ENCODE results near the gene CTSD.

The CTSD gene

DNA sequence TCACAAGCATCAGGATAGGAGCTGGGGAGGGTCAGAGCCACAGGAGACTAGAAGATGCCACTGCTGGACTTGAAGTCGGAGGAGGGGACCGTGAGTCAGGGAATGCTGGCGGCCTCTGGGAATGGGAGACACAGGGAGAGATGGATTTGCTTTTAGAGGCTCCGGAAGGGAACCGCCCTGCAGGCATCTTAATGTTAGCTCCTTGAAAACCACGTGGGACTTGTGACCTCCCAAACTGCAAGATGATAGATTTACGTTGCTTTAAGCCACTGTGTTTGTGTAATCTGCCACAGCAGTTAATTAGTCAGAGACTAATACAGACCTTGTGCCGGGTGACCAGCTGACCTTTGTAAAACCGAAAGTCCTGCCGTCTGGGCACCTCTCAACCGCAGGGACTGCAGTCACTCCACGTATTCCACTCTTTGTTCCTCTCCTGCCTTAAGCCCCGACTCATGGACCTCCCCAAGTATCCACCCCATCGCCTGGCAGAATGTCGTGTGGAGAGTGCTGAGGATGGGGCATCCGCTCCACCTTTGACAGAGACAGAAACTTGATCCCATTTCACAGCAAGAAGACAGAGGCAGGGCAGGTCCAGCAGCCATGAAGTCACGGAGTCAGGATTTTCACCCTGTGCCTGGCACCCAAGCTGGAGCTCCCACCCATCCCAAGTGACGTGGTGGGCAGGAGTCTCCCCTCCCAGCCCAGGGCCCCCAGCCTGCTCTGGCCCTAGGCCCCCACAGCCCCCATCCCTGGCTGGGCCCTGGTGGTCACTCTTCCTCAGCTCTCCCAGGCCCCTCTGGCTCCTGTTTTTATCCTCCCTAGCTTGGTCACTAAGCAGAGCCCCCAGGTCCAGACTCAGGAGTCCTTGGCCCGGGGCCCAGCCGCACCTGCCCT lies 19.4 kb upstream of the CTSD start:
- no peak for DNase-seq (ENCODE audit: low spot score)

DNA sequence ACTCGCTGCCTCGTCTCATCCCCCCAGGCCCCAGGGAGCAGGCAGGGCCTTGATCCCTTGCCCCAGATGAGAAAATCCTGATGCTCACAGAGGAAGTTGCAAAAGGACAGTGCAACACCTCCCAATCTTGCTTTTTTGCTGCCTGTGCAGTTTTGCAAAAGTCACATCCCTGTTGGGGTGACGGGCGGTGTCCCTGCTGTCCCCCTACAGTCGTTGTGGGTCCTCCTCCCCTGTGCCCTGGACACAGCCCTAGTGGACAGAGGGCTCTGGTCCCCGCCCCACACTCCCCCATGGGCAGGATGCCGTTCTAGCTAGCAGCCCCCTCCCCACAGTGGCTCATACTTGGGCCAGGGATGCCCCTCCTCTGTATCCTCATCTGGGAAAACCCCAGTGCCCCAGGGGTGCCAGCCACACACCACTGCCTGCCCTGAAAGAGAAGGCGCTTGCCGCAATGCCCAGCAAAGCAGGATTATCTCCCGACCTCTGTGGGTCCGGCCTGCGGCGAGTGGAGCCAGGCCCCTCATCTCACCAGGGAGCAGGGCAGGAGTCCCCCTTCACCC lies 18.4 kb upstream of the CTSD start:
- no peak for DNase-seq (ENCODE audit: low spot score)

DNA sequence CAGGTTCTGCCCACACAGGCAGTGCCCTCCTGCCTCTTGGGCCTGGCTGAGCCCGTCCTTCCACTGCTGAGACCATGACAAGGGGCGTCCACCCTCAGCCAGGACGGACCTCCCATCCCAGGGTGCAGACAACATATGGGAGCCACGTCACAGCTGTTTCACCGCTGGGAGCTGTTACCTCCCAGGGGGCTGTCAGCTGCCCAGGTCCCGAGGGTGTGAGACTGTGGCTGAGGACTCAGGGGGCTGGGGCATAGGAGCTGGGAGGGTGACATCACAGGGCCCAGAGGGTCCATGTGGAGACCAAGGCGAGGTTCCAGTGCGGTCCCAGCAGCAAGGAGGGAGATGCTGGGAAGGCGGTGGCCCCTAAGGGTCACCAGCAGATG lies 17.9 kb upstream of the CTSD start:
- DNase-seq (ENCODE audit: low spot score) = no peak

DNA sequence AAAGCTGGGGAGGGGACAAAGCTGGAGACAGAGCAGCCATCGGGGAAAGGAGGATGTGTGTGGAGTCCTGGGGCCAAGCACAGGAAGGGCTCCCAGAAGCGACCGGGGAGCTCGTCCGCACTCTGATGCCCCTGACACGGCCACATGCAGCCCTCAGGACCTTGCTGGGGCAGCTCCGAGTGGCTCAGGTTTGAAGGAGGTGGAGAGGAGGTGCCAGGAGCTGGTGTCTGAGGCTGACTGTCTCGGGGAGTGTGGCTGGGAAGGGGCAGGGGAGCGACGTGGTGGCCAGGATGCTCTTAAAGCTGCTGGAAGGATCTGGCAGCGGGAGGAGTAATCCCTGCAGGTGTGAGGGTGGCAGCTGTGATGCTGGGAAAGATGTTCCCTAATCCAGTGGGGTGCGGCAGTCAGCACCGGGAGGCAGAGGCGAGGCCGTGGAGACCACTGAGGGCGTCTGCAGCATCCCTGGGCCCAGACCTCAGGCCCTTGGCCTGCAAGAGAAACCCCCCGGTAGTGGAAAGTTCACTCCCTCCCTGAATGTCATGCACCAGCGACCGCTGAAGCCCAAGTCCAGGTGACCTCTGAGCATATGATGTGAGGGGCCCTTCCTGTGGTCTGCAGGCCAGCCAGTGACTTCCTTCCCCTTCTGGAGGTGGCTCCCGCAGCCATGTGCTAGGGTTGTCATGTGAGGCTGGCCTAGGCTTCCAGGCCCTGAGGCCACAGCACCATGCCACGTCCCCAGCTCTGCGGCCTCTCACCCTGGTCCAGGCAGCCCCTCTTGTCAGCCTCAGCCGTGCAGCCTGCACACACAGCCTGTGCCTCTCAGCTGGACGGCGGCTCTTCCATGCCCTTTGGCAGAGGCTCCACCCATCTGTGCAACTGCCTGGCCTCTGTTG lies 17.2 kb upstream of the CTSD start:
- no peak for DNase-seq (ENCODE audit: low spot score)

DNA sequence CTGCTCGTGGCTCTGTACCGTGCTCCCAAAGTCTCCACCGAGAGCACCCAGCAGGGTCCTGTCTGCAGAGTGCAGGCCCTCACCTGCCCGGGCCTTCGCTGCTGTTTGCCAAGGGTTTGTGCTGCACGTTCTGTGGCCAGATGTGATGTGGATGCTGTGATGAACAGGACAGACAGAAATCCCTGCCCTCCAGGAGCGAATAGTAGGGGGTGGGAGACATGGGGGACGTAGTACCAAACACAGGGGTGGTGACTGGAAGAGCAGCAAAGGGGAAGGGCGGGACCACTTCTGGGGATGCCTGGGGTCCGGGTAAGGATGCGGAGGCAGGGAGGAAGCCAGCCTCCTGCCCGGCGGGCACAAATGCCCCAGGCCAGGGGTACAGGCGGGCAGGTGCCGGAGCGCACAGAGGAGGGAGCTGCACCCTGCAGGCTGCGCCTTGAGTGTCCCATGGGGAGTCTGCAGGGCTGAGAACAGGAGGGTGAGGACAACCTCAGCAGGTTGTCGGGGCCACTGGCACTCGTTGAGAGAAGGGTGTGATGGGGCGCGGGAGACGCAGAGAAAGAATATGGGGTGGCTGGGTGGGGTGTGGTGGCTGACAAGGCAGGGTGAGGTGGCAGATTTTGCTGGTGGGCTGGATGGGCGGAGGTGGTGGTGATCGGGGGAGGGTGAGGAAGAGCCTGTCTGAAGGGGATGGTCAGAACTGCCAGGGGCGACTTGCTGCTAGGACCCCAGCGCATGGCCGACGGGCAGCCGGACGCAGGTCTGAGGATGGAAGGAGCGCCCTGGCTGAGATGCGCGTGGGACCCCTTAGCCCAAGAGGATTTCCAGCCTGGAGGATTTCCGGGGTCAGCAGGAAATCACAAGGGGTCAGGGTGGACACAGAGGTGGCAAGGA lies 16.3 kb upstream of the CTSD start:
- DNase-seq (ENCODE audit: low spot score) = no peak

DNA sequence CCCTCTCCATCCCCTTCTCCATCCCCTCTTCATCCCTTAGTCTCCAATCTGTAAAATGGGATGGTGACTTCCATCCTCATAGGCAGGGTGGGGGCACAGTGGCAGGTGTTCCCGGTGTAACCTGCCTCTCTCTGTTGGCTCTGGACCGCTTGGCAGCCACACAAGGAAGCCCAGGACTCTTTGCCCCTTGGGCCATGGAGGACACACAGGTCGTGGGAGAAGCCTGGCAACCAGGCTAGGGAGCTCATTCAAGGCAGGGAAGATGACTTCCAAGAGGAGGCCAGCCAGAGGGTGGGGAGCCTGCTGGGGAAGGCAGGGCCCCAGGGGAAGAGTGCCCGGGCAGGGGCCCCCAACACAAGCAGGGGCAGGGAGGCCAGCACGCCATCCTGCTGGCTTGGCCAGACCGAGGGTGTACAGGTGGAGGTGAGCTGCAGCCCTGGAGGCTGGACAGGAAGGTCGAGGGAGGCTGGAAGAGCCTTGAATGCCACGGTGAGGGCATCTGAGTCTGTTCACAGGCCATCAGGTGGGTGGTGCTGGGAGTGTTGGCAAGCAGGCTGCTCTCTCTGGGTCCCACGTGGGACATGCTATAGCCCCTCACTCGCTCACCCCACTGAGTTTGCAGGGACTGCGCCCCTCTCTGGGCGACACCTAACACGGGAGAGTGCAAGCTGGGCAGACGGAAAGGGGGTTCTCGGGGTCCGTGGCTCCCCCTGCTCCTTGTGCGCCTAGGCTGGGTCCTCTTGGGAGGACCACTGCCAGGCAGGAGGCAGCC lies 15.5 kb upstream of the CTSD start:
- DNase-seq (ENCODE audit: low spot score) = no peak

DNA sequence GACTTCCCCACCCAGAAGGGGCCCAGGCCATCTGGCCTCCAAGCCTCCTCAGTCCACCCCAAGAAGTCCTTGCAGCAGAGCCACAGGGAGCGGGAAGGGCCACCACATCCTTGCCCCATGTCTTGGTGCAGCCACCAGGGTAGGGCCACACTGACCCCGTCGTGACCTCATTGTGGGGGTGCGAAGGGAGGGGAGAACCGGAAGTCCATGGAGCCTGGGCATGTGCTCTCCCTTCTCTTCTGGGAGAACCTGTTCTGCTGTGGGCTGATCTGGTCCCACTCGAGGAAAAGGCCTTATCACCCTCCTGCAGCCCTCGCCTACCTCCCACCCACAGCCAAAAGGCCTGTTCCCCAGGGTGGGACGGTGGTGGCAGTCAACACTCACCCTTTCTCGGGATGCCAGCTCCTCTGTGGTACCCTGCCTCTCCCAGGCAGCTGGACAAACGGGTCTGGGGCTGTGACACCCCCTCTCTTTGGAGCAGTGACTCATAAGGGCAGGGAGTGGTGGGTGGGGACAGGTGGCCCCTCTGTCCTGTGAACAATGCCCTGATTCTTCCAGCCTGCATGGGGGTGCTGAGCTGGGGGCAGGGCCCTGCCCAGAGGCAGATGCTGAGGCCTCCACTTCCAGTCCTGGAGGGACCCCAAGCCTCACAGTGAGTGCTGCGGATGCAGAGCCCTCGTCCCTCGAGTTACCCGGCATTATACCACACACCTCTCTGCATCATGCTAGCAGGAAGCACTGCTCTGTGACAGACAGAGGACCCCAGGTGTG lies 14.6 kb upstream of the CTSD start:
- no peak for DNase-seq (ENCODE audit: low spot score)

DNA sequence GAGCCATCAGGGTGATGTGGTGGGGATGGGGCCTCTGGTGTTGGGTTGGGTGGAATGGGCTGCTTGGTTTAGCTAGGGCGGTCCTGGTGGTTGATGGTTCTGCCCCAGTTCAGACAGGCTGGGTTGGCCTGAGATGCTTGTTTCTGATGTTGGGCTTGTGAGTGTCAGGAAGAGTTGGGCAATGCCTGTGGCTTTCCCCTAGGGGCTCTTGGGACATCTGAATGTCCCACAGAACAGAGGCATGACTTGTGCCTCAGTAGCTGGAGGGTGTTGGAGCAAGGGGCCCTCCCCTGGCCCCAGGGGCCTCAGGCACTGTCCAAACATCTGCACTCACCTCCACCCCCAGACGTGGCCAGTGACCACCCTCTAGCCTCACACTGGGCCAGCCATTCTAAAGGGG lies 14.0 kb upstream of the CTSD start:
- DNase-seq (ENCODE audit: low spot score) = no peak

DNA sequence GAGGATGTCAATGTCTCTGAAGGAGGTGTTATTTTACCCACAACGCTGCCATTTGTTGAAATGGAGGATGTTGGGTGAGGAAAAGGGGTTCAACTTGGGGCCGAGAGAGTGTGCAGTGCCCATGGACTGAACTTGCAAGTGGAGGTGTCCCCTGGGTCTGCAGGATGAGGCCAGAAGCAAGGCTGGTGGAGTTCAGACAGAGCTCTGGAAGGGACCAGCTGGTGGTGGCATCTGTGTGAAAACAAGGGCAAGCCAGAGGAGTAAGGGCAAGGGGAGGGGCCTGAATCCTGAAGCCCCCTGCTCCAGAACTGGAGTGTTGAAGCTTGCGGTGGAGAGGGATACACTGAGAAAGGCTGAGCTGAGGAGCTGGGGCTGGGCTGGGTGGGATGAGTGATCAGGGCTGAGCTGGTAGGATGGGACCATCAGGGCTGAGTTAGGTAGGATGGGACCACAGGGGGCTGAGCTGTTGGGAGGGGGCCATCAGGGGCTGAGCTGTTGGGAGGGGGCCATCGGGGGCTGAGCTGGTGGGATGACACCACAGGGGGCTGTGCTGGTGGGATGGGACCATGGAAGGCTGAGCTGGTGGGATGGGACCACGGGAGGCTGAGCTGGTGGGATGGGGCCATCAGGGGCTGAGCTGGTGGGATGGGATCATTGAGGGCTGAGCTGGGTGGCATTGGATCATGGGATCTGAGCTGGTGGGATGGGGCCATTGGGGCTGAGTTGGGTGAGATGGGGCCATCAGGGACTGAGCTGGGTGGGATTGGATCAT lies 13.4 kb upstream of the CTSD start:
- no peak for DNase-seq (ENCODE audit: low spot score)

DNA sequence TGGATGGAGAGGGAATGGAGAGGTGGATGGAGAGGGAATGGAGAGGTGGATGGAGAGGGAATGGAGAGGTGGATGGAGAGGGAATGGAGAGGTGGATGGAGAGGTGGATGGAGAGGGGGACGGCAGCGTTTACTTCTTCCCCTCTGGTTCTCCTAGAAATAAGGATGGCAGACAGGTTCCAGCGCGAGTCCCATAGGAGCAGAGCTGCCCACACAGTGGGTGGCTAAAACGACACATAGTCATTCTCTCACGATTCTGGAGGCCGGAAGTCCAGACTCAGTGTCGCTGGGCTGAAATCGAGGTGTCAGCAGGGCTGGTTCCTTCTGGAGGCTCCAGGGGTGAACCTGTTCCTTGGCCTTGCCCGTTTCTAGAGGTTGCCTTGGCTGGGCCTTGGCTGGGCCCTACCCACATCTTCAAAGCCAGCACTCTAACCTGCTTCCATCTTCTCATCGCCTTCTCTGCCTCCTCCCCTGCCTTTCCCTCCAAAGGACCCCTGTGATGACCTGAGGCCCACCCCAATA lies 12.7 kb upstream of the CTSD start:
- DNase-seq (ENCODE audit: low spot score) = no peak

DNA sequence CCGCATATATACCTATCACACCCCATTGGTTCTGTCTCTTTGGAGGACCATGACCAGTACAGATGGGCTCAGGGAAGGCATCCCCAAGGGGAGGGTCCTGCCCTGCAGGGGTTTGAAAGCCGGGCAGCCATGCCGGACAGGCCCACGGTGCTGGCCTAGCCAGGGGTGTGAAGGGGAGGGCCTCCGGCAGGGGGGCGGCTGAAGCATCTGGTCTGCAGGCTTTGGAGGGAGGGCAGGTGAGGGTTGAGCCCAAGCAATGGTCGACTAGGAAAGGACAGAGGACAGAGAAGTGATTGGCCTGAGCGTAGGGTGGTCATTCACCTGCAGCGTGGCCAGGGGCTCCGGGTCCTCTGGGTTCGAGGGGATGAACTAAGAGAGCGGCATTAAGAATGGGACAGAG lies 11.2 kb upstream of the CTSD start:
- DNase-seq (ENCODE audit: low spot score) = no peak

DNA sequence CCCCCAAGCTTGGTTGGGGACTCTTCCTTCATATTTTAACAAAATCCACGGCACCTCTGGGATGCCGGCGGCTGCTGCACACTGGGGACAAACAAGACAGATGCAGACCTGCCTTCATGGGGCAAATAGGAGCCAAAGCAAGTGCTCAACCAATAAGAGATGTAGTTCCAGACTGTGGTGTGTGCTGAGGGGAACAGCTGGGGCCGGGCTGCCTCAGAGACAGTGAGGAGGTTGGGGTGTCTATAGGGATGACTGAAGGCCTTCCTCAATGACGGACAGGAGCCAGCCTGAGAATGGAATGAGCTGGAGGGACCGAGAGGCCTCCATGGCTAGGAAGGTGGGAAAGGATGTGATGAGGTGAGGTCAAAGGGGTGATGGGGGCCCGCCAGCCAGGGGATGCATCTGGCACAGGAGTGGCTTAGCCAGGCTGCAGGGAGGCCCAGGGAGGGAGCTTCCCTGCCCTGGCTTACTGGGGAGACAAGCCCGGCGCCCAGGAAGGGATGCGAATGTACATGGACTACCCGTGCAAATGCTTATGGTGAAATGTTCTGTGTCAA lies 10.3 kb upstream of the CTSD start:
- DNase-seq (ENCODE audit: low spot score) = no peak

DNA sequence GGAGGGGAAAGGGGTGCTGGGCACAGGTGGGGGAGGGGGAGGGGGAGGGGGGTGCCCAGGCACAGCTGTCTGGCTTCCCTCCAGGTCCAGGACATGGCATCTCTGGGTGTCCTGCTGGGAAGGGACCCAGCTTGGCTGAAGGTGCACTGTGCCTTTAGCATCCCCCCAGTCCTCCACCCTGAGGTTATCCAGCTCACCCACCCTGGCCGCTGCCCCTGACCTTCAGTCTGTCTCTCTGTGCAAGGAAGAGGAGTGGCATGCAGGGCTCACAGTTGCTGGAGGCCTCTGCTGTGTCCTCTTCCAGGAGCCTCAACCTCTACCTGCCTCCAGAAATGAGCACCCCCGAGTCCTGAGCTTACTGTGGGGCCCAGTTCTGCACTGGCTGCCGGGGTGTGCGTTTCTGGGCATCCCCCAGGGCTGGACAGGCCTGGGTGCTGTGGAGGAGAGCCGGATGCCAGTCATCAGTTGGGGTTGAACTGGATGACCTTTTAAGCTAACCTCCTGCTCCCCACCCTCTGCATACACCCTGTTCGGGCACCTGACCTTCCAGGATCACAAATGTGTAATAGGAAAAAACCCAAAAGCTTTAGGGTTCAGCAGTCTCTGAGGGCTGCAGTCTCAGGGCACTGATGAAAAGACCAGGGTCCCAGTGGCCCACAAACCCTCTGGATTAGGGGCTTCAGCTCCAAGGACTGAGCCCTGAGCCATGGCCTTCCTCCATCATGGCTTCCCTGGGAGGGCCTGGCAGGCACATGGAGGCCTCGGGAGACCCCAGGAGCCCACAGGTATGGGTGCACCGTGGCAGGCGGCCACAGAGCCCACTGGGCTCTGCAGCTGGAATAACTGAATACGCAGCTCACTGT lies 9.6 kb upstream of the CTSD start:
- DNase-seq (ENCODE audit: low spot score) = no peak

DNA sequence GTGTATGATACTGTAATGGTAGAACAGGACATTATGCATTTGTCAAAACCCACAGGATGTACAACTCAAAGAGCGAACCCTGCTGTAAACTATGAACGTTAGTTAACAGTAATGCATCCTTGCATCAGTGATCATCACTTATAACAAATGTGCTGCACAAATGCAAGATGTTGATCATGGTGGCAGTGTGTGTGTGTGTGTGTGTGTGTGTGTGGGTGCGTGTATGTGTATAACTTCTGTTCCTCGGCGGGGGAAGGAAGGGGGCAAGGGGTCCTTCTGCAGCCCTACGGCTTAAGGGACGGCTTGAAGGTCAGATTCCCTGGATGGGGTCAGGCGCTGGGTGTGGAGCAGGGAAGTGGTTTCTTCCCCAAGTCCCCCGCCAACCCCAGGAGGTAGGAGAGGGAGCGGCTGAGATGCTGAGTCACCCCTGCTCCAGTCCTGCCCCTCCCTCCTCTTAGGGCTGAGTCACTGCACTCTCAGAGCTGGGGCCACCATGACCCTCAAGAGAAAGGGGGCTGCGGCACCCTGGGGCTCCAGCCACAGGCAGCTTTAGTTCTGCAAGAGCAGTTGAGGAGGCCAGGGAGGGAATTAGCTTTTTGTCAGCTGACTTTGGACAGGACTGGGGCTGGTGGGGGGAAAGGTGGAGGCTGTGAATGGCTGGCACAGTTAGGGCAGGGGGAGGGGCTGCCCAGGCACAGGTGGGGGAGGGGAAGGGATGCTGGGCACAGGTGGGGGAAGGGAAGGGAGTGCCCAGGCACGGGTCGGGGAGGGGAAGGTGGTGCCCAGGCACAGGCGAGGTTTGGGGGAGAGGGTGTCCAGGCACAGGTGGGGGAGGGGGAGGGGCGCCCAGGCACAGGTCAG lies 8.8 kb upstream of the CTSD start:
- DNase-seq (ENCODE audit: low spot score) = peak; percentile 38

DNA sequence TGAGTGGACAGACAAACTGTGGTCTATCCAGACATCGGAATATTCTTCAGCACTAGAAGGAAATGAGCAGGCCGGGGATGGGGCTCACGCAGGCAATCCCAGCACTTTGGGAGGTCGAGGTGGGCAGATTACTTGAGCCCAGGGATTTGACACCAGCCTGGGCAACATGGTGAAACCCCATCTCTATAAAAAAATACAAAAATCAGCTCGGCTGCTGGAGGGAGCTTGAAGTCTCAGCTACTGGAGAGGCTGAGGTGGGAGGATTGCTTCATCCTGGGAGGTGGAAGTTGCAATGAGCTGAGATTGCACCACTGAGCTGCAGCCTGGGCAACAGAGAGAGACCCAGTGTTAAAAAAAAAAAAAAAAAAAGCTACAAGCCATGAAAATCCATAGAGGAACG lies 8.0 kb upstream of the CTSD start:
- no peak for DNase-seq (ENCODE audit: low spot score)

DNA sequence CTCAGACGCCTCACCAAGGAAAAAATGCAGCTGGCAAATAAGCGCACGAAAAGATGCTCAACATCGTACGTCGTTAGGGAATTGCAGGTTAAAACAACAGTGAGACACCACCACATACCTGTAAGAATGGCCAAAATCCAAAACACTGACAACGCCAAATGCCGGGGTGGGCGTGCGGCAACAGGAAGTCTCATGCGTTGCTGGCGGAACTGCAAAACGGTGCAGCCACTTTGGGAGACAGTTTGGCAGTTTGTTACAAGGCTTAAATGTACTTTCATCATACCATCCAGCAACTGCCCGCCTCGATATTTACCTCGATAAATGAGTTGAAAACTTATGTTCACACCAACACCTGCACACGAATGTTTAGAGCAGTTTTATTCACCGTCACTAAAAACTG lies 7.5 kb upstream of the CTSD start:
- no peak for DNase-seq (ENCODE audit: low spot score)

DNA sequence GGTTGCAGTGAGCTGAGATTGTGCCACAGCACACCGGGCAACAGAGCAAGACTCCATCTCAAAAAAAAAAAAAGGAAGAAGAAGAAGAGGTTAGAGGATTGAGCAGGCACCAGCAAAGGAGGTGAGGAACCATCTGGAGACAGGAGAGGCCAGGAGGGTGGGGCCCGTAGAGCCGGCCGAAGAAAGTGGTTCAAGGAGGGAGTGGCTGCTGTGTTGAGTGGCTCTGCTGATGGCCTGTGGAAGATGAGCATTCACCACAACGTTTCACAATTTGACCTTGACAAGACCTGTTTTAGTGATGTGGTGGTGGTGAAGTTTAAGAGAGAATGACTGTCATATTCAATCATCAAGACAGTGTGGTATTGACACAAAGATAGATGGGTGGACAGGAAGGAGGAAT lies 6.8 kb upstream of the CTSD start:
- DNase-seq (ENCODE audit: low spot score) = no peak
